SIG-M5 (cell line): Measurements from ENCODE around the gene ERBIN.
"Not testable (repeated sequence)": the region's sequence is repeated elsewhere in the genome, so short reads cannot be mapped to it uniquely, and the experiment has no call there.

Experiments
- DNase-seq: peaks from one replicate; lab custom pipeline; 2025; lab: John Stamatoyannopoulos, UW

The ERBIN gene, protein sequence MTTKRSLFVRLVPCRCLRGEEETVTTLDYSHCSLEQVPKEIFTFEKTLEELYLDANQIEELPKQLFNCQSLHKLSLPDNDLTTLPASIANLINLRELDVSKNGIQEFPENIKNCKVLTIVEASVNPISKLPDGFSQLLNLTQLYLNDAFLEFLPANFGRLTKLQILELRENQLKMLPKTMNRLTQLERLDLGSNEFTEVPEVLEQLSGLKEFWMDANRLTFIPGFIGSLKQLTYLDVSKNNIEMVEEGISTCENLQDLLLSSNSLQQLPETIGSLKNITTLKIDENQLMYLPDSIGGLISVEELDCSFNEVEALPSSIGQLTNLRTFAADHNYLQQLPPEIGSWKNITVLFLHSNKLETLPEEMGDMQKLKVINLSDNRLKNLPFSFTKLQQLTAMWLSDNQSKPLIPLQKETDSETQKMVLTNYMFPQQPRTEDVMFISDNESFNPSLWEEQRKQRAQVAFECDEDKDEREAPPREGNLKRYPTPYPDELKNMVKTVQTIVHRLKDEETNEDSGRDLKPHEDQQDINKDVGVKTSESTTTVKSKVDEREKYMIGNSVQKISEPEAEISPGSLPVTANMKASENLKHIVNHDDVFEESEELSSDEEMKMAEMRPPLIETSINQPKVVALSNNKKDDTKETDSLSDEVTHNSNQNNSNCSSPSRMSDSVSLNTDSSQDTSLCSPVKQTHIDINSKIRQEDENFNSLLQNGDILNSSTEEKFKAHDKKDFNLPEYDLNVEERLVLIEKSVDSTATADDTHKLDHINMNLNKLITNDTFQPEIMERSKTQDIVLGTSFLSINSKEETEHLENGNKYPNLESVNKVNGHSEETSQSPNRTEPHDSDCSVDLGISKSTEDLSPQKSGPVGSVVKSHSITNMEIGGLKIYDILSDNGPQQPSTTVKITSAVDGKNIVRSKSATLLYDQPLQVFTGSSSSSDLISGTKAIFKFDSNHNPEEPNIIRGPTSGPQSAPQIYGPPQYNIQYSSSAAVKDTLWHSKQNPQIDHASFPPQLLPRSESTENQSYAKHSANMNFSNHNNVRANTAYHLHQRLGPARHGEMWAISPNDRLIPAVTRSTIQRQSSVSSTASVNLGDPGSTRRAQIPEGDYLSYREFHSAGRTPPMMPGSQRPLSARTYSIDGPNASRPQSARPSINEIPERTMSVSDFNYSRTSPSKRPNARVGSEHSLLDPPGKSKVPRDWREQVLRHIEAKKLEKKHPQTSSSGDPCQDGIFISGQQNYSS (N-terminal part only)

DNA sequence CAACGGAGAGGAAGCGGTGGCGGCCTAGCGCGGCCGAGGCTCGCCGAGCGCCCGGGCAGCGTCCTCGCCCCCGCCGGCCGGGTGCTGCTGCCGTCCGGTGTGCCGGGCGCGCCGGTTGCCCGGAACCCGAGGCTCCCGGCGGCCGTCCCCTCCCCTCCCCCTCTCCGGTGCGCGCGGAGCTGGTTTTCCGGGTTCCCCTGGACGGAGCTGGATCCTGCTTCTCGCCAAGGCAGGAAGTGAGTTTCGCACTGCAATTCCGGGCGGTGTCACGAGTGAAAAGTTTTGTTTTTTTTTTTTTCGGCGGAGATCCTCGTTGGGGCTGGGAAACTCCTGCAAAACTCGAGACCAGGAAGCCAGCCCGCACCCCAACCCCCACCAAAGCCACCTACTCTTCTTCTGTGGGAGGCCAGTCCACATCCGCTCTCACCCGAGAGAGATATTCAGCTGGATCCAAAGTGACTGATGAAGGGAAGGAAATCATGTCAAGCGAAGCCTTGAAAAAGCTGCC is at the start of gene ERBIN:
ERBIN (plus strand) TSS at position 300 of the 508 bp plus-strand sequence. CDS start 66,144 bp downstream, outside the sequence.
- no peak for DNase-seq

DNA sequence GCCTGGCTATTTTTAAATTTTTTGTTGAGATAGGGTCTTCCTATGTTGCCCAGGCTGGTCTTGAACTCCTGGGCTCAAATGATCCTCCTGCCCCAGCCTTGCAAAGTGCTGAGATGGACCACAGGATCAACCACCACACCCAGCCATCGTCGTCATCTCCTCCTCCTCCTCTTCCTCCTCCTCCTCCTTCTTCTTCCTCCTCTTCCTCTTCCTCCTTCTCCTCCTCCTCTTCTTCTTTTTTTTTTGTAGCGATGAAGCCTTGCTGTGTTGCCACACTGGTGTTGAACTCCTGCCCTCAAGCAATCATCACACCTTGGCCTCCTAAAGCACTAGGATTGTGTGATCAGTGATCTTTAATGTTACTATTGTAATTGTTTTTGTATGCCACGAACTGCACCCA is 49.4 kb upstream of the ERBIN start:
- DNase-seq: no peak

DNA sequence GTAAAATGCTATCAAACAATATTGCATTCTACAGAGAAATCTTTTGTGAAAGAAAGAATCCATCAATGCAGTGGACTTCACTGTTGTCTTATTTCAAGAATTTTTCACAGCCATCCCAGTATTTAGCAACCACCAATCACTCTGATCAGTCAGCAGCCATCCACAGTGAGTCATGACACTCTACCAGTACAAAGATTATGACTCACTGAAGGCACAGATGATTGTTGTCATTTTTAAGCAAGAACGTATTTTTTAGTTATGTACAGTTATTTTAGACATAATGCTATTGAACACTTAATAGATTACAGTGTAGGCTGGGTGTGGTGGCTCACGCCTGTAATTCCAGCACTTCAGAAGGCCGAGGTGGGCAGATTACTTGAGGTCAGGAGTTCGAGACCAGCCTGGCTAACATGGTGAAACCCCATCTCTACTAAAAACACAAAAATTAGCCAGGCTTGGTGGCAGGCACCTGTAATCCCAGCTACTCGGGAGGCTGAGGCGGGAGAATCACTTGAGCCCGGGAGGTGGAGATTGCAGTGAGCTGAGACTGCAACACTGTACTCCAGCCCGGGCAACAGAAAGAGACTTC is 46.6 kb upstream of the ERBIN start:
- DNase-seq: peak; percentile 46

DNA sequence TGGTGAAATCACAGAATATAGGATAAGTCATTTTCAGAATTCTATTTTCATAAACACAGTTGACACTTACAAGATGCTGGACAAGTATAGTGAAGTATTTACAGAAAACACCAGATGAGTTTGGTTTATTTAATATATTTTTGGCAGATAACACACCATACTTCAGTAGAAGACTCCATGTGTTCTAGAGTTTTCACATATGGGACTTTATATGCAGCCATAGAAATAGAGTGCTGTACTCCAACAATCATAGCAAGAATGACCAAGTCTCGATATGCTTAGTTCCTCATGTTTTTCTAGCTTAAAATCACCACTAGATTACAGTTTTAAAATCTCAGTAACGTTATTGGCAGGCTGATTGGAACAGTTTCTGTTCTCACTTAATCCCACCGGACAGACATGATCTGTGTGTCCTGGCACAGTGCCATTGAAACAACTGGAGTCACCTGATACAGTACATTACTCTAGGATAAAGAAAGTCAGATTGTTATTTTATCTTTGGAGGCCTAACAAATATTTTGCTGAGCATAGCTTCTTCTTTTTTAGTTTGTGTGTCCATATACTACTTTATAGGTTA is 45.8 kb upstream of the ERBIN start:
- no peak for DNase-seq

DNA sequence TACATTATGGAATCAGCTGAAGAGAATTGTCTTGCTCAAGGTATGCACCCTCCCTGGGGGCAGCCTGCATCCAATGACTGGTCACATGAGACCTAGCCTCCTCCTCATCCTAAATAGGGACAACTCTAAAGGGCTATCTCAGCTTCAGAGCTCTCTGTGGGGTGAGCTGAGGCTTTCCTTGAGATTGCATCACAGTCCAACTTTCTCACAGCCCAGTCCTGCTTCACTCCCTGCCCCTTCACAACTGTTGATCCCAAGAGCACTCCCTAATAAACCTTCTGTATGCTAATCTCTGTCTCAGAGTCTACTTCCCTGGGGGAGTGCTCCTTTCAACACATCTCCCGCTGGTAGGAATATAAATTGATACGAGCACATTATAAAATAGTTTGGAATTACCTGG is 44.1 kb upstream of the ERBIN start:
- DNase-seq: no peak

DNA sequence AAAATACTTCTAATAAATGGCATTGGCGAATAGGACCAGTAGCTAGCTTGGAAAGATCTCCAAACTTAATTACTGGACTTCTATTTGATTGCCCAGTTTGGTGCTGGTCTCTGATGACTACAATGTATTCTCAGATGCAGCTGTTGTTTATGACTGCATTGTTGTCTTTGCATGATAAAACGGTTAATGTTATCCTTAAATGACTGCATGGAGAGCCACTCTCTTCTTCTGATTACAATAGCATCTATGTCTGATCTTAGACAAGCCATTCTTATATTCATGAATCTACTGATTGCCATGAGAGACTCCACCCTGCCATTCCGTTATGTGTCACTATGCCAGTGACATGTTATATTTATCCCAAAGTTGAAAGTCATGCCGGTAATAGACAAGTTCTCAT is 42.9 kb upstream of the ERBIN start:
- no peak for DNase-seq

DNA sequence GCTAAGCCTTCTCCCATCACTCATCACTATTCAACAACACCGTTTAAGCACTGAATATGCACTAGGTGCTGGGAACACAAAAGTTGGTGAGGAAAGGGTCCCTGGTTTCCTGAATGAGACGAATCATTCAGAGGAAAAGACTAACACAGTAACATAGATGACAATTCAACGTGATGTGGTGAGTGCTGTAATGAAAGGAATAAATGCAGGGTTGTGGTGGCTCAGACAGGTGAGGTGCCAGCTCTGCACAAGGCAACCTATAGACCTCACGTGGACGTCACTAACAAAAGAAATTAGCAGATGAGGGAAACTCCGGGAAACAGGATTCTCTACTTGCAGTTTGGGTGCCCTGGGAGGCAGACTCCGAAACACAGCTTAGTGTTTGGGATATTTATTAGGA is 40.0 kb upstream of the ERBIN start:
- no peak for DNase-seq

DNA sequence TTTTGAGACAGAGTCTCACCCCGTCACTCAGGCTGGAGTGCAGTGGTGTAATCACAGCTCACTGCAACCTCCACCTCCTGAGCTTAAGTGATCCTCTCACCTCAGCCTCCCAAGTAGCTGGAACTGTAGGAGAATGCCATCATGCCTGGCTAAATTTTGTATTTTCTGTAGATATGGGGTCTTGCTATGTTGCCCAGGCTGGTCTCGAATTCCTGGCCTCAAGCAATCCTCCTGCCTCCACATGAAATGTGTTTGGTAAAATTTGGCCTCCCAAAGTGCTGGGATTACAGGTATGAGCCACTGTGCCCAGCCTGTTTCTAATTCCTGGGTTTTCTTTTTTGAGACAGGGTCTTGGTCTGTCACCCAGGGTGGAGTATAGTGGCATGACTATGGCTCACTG is 34.4 kb upstream of the ERBIN start:
- DNase-seq: not testable (repeated sequence)

DNA sequence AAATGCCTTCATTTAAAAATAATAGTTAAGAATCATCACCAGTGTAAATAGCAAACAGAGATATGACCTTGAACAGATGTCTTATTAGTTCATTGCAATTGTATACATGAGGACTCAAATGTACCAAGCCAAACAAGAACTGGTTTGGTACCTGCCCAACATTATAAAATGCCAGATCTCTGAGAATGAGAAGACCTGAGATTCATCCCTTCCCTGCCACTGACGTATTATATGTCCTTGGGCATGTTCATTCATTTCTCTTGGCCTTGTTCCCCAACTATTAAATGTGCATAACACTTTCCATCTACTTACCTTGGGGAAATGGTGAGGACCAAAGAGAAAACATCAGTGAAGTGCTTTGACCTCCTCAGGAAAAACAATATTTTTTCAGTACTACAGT is 33.6 kb upstream of the ERBIN start:
- DNase-seq: no peak

DNA sequence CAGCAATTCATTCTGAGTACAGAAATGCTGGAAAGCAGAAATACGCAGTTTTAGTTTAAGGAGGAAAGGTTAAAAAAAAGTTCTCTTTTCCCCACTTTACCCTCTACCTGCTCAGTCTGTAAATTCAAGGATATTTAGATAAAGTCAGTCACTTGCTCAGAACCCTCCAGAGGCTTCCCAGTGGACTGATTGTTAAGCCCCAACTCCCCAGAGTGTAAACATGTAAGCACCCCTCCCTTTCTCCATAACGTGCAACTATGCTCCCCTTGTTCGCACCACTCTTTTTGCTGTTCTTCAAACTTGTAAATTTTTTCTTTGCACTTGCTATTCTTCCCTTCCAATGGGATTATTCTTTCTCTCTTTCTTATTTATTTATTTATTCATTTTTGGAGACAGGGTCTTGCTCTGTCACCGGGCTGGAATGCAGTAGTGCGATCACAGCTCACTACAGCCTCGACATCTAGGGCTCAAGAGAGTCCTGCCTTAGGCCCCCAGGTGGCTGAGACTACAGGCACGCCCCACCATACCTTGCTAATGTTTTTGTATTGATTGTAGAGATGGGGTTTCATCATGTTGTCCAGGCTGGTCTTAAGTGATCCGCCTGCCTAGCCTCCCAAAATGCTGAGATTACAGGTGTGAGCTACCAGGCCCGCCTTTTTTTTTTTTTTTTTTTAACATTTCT is 32.5 kb upstream of the ERBIN start:
- no peak for DNase-seq

DNA sequence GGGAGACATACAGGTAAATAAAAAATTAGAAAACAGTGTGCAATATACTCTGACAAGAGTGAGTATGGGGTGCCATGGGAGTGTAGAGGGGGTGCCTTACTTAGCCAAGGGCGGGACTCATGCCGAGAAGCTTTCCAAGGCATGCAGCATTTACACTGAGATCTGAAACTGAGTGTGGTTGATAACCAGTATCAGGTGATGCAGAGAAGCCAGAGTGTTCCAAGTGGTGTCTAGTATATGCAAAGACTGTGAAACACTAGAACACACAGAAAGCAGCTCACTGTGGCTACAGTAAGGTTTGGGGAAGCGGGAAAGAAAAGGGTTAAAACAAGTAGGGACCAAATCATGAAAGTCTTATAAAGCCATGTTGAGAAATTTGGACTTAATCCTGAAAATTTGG is 30.5 kb upstream of the ERBIN start:
- DNase-seq: no peak

DNA sequence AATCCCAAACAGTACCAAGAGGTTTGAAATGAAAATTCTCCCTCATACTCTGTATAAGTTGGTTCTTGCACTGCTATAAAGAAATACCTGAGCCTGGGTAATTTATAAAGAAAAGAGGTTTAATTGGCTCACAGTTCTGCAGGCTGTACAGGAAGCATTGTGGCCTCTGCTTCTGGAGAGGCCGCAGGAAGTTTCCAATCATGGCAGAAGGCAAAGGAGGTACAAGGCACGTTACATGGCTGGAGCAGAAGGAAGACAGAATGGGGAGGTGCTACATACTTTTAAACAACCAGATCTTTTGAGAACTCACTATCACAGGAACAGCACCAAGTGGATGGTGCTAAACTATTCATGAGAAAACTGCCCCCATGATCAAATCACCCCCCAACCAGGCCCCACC is 25.6 kb upstream of the ERBIN start:
- no peak for DNase-seq

DNA sequence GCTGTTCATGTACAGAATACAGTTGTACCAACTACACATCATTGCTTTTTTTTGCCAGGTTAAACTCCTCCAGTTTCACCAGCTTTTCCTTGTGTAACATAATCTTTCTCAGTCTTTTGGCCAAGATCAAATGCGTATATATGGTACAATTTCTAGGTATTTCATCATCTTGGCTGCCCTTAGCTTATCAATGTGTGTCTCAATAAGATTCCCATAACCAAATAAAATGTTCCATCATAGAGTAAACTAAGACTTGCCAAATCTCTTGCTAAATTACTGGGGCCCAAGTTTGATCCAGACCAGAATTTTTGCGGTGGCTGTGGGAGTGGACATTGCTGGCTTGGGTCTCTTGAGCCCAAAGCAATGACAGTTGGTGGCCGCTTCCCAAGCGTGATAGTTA is 24.3 kb upstream of the ERBIN start:
- DNase-seq: no peak

DNA sequence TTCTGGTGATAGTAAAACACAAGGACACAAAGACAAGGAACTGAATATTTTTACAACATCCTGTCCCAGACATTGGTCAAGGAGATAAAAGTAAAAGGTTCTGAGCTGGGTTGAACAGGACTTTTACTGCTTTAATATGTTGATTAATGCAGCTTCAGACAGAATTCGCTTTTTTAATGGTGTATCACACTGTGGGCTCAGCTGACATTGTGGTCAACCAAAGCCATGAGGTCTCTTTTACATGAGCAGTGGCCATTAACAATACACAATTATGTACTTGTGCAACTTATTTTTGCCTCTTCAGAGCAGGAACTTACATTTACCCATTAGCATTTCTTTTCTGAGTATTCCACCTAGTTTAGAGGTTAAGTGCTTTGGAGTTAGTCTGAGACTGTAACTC is 22.8 kb upstream of the ERBIN start:
- no peak for DNase-seq

DNA sequence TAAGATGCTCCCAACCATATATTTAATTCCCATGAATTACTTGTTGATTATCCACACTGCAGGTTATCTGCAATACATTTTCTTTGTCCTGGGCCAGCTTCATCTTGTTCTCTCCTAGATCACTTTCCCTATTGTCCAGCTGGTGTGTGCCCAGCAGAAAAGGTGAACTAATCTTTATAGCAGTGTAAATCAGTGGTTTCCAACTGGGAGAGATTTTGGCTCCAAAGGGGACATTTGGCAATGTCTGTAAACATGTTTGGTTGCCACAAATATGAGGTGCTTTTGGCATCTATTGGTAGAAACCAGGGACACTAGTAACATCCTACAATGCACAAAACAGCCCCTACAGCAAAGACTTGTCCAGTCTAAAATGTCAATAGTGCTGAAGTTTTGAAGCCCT is 20.1 kb upstream of the ERBIN start:
- DNase-seq: no peak

DNA sequence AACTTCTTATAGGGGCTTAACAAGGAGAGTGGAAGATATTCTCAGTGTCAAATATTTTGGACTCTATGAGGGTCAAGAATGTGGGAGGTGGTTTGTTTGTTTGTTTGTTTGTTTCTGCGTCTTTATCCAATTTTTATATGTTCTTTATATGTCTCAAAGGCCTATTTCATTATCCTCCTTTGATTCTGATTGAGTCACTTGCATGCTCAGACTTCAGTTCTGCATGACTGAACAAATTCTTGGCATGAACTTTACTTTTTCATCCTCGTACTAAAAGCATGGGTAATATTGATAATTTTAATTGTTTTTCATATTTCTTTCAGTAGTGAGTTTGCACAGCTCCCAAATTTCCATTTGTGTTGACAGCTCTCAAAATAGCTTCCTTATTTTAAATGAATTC is 19.2 kb upstream of the ERBIN start:
- DNase-seq: no peak

DNA sequence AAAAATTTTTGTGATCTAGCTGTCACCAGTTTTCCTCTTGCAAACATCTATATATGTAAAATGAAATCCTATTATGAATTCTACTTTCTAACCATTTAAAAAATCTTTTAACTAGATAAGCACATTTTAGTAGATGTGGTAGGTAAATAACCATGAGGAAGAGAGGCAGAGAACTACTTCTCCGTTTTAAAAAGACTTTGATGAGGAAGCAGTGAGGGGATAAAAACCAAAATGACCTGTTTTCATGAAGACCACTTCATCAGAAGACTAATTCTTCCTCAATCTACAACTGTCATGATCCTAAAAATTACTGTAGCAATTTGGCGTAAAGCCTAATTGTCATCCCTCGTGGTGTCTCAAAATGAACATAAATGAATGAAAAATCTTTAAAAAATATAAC is 15.7 kb upstream of the ERBIN start:
- no peak for DNase-seq

DNA sequence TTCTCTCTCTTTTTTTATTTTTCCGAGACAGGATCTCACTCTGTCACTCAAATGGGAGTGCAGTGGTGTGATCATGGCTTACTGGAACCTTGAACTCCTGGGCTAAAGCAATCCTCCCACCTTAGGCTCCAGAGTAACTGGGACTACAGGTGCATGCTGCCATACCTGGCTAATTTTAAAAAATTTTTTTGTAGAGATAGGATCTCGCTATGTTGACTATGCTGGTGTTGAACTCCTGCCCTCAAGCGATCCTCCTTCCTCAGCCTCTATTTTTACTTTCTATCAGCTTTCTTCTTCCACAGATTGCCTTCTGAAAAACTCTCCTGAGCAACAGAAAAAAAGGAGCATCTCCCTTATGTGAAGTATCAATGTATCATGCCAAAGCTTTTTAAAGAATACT is 14.1 kb upstream of the ERBIN start:
- no peak for DNase-seq

DNA sequence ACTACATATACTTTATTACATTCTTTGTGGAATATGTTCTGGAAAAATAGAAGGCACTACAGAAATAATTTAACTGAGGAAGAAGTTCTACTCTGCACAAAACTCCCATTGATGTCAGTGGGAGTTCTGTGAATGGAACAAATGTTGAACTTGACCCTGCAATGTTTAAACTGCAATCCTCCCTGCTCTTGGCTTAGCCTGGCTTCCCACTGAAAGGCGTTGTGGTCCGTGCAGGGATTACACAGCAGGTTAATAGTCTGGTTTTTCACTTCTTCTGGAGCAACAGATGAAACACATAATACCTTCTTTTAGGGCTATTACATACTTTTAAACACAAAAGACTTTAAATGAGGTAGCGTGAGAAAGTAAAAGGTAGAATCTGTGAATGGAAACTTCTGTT is 12.9 kb upstream of the ERBIN start:
- no peak for DNase-seq

DNA sequence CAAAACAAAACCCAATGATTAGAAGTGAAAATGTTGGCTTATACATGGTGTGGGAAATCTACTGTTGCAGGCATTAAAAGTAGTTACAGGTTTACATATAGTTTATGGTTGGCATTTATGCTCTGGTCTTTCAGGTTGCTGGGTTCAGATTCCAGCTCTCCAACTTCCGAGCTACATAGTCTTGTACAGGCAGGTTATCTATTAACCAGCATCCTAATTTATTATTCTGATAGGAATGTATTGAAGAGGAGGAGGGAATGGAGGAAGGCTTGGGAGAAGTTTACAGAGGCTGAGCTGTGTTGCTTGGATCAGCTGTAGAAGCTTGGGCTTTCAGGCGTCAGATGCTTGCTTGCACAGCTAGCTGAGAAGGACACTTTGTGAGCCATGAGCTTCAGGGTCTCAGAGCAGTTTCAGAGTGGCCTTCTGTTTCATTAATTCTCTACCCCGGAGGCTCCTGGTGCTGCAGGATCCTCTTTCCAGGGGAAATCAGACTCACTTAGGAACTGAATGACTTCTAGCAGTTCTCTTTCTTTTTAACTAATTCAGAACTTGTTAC is 11.7 kb upstream of the ERBIN start:
- no peak for DNase-seq

DNA sequence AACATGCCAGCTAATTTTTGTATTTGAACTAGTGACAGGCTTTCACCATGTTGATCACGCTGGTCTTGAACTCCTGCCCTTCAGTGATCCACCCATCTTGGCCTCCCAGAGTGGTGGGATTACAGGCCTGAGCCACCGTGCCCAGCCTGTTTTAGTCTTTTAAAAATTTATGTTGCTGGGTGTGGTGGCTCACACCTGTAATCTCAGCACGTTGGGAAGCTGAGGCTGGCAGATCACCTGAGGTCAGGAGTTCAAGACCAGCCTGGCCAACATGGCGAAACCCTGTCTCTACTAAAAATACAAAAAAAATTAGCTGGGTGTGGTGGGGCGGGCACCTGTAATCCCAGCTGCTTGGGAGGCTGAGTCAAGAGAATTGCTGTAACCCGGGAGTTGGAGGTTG is 10.7 kb upstream of the ERBIN start:
- not testable (repeated sequence) for DNase-seq
